Mammary epithelial cell (primary cell): ENCODE results near the gene HSPB1.

ENCODE experiments used
- EZH2 ChIP-seq: IDR thresholded peaks from 2 replicates; pipeline ENCODE4 v1.6.1; 2012; ENCODE audit warnings: low read length, inconsistent platforms, borderline replicate concordance
- TF ChIP-seq, protein P1 (sequence below), 2 donors: IDR thresholded peaks in 1 of 2; conservative IDR thresholded peaks in 1 of 2; 2 replicates each; pipeline ENCODE4 v1.5.1; 2011 to 2012; ENCODE audit warnings: inconsistent platforms in 2 of 2, low read length in 2 of 2, mild to moderate bottlenecking in 2 of 2, control low read depth in 1 of 2, low read depth in 1 of 2; ENCODE audit not compliant: insufficient read depth in 1 of 2; ENCODE audit errors: extremely low read depth in 1 of 2

DNA sequence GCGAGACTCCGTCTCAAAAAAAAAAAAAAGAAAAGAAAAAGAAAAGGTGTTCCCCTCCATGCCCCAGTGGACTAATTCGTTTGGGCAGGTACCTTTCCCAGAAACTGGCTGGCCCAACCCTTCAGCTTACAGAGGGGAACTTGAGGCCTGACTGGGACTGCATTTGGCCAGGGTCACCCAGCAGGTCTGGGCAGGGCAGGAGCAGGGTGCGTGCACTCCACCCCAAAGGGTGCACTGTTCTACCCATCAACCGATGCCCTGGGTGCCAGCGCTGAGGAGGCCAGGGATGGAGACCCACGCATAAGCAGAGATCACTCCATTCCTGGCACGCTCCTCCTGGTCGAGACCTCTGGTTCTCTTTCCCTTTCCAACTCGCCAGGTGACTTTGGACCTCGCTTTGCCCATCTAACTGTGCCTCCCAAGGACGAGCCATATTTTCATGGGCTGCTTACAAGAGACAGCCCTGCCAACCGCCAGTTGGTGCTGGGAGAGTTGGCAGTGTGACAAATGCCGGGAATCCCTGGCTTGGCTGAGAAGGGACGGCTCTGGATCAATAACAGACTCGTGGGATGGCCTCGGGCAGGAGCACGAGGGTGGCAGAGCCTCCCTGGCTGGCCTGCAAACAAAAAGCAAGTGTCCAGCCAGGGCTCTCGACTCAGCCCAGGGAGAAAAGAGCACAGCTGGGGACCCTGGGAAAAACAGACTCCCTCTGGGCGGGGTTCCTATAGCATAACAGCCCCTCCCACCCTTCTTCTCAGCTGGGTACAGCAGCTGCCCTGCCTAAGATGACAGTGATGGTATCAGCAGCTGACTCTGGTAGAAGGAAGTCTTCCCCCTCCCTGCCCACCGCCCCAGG, 7.9 kb downstream of the HSPB1 start:
- TF ChIP-seq, protein P1, sequence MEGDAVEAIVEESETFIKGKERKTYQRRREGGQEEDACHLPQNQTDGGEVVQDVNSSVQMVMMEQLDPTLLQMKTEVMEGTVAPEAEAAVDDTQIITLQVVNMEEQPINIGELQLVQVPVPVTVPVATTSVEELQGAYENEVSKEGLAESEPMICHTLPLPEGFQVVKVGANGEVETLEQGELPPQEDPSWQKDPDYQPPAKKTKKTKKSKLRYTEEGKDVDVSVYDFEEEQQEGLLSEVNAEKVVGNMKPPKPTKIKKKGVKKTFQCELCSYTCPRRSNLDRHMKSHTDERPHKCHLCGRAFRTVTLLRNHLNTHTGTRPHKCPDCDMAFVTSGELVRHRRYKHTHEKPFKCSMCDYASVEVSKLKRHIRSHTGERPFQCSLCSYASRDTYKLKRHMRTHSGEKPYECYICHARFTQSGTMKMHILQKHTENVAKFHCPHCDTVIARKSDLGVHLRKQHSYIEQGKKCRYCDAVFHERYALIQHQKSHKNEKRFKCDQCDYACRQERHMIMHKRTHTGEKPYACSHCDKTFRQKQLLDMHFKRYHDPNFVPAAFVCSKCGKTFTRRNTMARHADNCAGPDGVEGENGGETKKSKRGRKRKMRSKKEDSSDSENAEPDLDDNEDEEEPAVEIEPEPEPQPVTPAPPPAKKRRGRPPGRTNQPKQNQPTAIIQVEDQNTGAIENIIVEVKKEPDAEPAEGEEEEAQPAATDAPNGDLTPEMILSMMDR (conservative IDR thresholded peaks at IDR 0.05 in 1 of 2, IDR thresholded peaks at IDR 0.05 in 1 of 2; ENCODE audit: extremely low read depth in 1 of 2, insufficient read depth in 1 of 2, low read depth in 1 of 2, low read length in 2 of 2) = no peak
- TF ChIP-seq EZH2 = no peak
